ENCODE results near the gene CHRNB2. TPM values are rescaled to one million over a fixed set of nuclear protein-coding genes. Genes with fewer than 3 reads are reported as not detected.
"Not testable (repeated sequence)": the region's sequence is repeated elsewhere in the genome, so short reads cannot be mapped to it uniquely, and the experiment has no call there.

CHRNB2 gene, protein sequence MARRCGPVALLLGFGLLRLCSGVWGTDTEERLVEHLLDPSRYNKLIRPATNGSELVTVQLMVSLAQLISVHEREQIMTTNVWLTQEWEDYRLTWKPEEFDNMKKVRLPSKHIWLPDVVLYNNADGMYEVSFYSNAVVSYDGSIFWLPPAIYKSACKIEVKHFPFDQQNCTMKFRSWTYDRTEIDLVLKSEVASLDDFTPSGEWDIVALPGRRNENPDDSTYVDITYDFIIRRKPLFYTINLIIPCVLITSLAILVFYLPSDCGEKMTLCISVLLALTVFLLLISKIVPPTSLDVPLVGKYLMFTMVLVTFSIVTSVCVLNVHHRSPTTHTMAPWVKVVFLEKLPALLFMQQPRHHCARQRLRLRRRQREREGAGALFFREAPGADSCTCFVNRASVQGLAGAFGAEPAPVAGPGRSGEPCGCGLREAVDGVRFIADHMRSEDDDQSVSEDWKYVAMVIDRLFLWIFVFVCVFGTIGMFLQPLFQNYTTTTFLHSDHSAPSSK
- under 1 TPM; 0.47 to 0.75 (median 0.47) TPM for polyA plus RNA-seq (ENCODE audit: insufficient read length in 3 of 3)

DNA sequence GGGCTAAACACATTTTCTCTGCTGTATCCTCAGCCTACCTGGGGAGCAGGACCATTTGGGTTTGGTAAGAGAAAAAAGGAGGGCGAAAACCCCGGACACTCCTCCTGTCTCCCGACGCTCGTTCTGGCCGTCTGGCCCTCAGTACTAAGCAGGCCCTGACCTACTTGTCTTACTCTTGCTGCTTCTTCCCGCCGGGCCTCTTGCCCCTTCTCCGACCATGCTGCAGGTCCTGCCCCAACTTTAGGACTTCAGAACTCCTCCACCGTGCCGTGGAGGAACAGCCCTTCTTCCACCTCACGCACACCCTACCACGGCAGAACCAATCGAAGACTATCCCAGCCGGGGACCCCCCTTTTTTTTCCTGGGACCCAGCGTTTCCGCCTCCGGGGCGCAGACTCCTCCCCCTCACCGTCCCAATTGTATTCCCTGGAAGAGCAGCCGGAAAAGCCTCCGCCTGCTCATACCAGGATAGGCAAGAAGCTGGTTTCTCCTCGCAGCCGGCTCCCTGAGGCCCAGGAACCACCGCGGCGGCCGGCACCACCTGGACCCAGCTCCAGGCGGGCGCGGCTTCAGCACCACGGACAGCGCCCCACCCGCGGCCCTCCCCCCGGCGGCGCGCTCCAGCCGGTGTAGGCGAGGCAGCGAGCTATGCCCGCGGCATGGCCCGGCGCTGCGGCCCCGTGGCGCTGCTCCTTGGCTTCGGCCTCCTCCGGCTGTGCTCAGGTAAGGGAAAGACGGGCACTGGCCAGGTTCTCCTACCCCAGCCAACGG lies at the start of gene CHRNB2:
Gene CHRNB2 (plus strand): TSS at position 393 of the 771 bp plus-strand sequence. CDS start 267 bp downstream, at position 660.
- peak in 1 of 3 donors; percentile 46 for DNase-seq (ENCODE audit: low read depth in 3 of 3, low spot score in 2 of 3)

DNA sequence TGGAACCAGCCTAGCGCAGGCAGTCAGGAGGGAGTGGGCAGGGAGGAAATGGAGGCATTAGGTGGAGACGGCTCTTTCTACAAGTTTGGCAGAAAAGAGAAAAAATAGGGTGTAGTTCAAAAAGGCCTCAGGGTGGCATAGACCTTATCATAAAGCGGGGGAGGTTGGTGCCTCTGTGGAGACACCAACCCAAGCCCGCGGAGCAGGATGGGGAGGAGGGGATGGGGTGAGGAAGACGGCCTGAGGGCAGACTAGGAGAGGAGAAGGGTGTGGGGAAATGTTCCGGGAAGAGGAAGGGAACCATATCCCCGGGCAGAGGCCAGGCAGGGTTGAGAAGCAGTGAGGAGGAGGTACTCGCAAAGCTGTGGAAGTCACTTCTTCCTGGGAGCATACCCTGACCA lies 48.0 kb upstream of the CHRNB2 start:
- DNase-seq (ENCODE audit: low read depth in 3 of 3, low spot score in 2 of 3), result no peak

DNA sequence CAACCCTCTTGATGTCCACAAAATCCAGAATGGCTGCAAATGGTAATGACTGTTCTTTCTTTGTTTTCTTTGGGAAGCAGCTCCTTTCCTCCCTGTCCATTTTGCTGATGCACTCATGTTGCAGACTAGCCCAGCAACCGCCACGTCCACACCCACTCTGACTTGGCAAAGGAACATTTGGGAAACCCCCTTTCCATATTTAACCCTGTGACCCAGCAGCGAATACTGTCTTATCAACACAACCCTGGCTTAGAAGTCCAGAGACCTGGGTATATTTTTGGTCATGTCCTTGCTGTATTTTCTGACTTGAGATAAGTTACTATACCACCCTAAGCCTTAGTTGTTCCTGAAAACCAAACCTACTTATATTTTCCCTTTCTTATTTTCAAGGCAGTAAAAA lies 47.2 kb upstream of the CHRNB2 start:
- DNase-seq (ENCODE audit: low read depth in 3 of 3, low spot score in 2 of 3), result no peak

DNA sequence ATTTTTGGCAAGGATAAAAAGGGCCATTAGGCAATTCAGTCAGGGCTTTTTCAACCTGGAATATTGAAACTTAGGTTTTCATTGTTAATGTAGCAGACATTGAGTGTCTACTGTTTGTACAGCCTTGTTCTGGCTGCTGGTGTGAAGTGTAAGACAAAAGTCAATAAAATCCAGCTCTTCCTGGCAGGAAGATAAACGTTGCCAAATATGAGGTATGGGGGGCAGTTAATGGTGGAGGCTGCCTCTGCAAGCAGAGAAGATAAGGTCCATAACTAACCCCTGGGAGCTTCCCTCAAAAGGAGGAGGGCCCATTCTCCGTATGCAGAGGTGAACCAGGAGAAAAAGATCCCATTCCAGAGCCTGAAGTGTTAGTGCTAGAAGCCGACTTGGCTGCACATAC lies 45.9 kb upstream of the CHRNB2 start:
- no peak for DNase-seq (ENCODE audit: low read depth in 3 of 3, low spot score in 2 of 3)

DNA sequence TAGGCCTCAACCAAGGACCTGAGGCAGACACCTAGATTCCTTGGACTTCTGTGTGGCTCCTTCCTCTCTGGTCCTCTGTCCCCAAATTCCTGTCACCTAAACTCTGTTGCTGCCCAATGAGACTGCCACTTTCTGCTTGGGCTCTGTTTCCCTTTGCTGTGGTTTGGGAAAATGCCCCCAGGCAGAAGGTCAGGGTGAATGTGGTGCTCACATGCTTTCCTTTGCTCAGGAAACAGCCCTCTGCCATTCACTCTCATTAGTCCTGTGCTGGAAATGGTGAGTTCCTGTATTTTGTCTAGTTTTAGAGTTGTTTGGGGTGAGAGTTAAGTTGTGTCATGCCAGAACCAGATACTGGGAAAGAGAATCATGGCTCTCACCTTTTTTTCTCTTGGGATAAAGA lies 42.7 kb upstream of the CHRNB2 start:
- no peak for DNase-seq (ENCODE audit: low read depth in 3 of 3, low spot score in 2 of 3)

DNA sequence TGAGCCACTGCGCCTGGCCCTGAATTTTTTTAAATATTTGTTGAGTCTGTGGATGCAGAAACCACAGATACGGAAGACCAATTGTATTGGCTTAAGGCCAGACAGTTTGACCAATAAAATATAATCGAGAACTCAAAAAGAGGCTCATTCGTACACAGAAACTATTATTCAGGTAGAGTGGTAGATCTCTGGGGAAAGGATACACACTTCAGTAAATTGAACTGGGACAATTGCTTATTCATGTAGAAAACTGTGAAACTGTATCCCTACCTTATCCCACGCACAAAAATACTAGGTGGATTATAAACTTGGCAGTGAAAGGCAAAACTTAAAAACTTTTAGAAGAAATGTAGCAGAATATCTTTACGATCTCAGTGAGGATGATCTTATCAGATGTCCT lies 40.4 kb upstream of the CHRNB2 start:
- no peak for DNase-seq (ENCODE audit: low read depth in 3 of 3, low spot score in 2 of 3)

DNA sequence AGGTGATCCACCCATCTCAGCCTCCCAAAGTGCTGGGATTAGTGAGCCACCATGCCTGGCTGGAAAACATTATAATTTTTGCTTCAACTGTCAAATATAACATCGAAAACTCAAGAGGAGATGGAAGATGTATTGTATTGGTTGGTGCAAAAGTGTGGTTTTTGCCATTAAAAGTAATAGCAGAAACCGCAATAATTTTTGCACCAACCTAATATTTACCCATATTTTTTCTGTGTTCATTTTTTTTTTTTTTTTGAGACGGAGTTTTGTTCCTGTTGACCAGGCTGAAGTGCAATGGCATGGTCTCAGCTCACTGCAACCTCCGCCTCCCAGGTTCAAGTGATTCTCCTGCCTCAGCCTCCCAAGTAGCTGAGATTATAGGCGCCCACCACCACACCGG lies 38.3 kb upstream of the CHRNB2 start:
- no peak for DNase-seq (ENCODE audit: low read depth in 3 of 3, low spot score in 2 of 3)

DNA sequence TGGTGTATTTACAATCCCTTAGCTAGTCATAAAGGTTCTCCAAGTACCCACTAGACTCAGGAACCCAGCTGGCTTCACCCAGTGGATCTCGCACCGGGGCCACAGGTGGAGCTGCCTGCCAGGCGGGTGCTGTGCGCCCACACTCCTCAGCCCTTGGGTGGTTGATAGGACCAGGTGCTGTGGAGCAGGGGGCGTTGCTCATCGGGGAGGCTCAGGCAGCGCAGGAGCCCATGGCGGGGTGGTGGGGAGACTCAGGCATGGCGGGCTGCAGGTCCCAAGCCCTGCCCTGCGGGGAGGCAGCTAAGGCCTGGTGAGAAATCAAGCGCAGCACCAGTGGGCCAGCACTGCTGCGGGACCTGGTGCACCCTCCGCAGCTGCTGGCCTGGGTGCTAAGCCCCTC lies 35.6 kb upstream of the CHRNB2 start:
- DNase-seq (ENCODE audit: low read depth in 3 of 3, low spot score in 2 of 3), result not testable (repeated sequence)

DNA sequence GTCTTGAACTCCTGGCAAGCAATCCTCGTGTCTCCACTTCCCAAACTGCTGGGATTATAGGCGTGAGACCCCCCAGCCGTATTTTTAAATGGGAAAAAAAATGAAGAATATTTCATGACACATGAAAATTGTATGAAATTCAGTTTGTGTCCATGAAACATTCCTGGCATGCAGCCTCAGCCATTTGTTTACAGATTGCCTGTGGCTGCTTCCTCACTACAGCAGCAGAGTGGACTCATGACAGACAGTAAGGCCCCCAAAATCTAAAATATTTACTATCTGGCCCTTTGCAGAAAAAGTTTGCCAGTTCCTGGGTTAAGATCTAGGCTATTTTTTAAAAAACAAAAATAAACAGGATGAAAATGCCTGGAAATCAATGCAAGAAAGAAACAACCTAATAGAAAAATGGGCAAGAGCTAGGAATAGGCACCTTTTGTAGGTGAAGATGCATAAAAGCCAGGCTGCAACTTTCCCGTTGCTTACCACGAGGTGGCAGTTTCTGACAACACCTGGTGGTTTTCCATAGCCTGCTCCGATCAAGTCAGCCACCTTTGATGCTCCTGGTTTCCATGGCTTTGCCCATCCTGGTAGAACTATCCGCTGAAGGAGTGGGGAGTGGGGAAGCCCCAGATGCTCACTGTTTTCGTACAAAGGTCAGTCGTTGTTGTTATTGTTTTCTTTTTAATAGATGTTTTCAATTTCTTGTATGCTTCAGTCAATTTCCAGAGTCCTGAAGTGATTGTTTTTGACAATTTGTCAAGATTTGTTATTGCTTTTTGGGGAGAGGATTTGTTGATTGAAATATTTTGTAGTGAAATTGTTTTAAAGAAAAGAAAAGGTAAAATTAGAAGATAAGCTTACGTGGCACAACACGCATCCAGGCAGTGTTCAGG lies 33.4 kb upstream of the CHRNB2 start:
- DNase-seq (ENCODE audit: low read depth in 3 of 3, low spot score in 2 of 3), result no peak

DNA sequence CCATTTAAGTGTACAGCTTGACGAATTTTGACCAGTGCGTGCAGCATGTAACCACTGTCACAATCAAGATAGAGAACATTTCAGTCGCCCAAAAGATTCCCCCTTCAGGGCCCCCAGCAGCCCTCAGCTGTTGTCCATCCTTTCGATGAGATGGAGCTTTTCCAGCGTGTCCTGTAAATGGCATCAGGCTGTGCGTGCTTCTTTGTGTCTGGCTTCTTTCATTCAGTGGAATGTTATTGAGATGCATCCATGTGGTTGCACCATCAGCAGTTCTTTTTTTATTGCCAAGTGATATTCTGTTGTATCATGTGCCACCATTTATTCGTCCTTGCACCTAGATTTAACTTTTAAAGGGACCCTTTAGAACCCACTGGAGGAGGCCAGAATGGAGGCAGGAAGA lies 31.0 kb upstream of the CHRNB2 start:
- DNase-seq (ENCODE audit: low read depth in 3 of 3, low spot score in 2 of 3), result no peak

DNA sequence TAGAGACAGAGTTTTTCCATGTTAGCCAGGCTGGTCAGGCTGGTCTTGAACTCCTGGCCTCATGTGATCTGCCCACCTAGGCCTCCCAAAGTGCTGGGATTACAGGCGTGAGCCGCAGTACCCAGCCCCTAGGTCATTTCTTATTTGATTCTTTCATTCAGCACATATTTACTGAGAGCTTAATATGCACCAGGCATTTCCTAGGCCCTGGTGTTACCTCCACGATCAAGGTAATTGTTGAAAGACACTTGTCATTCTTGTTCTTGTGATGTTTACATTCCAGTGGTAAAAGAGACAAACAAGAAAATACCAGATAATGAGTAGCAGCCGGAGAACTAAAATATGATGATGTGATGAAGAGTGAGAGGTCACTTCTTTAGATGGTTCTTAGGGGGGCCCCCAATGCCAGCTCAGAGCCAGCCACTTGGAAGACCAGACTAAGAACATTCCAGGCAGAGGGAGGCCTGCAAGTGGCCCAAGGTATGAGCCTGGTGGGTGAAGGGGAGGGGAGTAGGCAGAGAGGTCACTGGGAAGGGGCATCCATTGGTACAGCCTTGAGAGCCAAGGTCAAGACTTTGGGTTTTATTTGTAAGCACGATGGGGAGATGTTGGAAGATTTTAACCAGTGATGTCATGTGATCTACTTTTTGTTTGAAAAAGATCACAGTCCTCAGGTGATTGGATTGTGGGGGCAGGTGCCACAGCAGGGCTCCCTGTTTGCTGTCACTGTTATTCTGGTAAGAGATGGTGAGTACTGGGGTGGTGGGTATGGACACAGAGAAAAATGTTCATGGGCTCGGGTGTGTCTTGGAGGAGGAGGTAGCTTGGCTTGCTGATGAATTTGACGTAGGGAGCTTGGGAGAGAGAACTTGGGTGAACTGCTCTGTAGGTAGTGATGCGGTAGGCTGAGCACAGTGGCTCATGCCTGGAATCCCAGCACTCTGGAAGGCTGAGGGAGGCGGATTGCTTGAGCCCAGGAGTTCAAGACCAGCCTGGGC lies 27.8 kb upstream of the CHRNB2 start:
- DNase-seq (ENCODE audit: low read depth in 3 of 3, low spot score in 2 of 3), result no peak

DNA sequence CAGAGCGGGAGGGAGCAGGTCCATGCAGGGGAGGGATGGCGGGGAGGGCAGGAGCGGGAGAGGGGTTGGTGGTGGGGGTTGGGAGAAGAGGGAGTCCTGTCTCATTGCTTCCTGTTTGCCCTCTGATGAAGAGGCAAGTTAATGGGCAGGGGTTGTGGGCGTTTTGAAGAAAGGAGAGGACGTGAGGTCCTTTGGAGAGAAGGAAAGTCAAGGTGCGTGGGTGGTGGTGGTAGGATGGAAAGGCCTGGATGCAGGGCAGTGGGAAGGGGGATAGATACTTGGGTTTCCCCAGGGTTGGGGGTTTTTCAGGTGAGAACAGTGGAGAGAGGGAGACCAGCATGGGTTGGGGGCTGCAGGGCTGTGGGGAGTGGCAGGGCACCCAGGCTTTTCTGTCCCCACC lies 26.3 kb upstream of the CHRNB2 start:
- no peak for DNase-seq (ENCODE audit: low read depth in 3 of 3, low spot score in 2 of 3)

DNA sequence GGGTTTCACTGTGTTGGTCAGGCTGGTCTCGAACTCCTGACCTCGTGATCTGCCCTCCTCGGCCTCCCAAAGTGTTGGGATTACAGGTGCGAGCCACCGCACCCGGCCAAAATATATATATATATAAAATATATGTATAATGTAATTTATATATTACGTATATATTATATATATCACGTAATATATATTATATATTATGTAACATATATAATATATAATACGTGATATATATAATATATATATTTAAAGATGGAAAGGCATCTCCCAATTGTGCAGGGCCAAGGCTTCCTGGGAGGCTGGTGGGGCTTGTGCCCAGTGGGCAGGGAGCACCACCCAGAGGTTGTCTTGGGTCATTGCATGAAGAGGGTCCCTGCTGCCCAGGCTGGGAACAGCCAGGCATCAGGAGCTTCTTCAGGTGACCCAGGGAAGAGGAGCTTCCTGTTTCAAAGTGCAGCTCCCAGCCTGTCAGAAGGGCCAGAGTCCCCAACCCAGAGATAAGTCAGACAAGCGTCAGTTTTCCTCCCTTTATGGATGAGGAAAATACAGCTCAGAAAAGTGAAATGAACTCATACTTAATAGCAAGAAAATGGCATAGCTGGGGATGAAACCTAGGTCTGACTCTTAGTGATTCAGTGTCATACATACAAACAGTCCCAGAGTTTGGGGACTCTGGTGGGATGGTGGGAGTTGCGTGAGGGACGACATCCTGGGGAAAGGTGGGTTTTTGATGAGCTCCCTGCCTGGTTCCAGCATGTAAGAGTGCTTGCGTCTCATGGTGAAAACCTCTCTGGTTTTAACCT lies 21.1 kb upstream of the CHRNB2 start:
- DNase-seq (ENCODE audit: low read depth in 3 of 3, low spot score in 2 of 3), result no peak

DNA sequence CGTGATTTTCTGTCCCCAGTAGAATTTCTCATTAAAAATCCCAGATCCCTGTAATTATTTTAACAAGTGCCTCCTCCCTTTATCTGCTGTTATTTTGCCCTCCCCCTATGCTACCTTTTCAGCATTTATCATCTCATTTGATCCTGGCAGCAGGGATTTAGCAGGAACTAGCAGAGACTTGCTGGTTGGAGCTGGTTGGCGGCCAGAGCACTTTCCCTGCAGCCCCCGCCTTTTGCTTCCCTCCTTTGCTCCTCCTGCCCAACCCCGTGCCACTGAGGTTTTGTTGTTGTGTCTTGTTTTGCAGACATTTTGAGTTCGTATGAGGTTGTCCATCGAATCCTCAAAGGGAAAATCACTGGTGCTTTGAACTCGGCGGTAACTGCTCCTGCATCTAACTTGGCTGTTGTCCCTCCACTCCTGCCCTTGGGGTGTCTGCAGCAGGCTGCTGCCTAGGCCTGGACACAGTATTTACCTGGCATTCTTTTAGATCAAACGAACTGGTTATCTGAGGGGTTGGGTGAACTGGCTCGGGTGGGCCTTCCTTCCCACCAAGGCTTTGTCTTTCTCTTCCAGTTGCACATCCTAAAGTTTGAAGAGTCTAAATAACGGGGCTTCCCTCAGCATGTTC lies 20.4 kb upstream of the CHRNB2 start:
- DNase-seq (ENCODE audit: low read depth in 3 of 3, low spot score in 2 of 3), result no peak

DNA sequence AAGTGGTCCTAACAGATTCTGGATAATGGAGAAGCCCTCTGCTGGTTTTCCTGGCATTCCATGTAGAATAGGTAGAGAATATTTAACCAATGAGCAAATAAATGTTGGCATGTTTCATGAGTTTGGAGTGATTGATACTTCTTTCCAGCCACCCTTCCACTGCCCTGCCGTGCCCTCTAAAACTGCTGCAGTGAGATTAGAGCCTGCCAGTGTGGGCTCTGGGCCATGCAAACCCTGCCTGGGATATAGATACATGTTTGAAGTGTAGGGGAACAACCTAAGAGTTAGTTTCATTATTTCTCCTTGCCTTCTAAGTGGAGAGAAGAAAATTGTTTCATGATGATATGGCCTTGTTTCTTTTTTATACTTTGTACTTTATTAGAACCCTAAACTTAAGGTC lies 19.6 kb upstream of the CHRNB2 start:
- no peak for DNase-seq (ENCODE audit: low read depth in 3 of 3, low spot score in 2 of 3)

DNA sequence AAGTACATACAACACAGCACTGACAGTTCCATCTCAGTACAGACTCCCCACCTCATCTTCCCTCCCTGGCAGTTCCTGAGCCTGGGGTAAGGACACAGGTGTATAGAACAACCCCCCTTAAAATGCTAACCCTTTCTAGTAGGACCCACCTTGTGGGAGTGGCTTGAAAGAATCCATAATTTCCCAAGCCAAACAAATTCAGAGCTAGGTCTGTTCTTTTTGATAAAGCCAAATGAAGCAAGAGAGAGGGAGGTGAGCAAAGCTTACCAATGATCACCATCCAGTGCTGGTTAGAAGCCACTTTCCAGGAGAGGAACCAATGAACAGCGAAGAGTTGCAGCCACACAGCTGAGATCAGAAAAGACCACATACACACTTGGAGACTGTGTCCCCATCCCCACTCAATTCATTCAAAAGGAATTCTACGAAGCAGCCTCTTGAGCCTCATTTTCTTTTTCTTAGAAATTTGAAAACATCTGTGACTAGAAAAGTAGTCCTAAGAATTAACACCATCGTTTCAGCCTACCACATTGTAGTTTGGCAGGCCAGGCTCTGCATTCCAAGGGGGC lies 18.3 kb upstream of the CHRNB2 start:
- DNase-seq (ENCODE audit: low read depth in 3 of 3, low spot score in 2 of 3), result no peak

DNA sequence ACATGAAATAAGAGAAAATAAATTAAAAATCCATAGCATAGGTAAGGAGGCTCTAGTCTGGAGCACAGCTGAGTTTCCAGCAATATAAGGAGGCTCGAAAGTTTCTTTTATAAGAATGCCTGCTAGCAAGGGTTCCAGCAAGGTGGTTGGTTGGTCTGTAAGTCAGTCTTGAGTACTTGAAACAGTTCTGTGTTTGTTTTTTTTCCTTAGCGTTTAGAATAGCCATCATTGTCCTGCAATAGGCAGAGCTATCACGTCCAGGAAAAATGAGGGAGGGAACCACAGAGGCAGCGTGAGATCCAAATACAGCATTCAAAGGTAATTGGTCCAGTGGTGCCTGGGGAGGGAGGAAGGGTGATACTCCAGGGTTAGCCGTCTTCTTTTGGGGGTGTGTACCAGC lies 17.5 kb upstream of the CHRNB2 start:
- DNase-seq (ENCODE audit: low read depth in 3 of 3, low spot score in 2 of 3), result no peak

DNA sequence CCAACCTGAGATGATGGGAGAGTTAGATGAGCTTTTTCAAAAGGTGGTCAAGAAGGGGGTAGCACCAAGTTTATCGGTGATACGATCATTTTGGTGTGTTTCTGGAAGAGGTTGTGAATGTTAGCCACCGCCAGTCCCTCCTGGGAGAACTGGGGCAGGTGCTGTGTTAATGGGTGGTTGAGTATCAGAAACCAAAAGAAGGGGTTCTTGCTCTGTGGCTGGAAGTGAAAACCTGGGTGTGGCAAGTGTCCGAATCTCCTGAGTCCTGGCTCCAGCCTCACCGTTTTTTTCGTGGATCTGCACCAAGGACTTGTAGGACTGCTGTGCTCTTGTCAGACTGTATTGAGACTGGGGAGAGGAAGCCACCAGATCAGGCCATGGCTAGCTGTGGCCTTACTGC lies 16.9 kb upstream of the CHRNB2 start:
- no peak for DNase-seq (ENCODE audit: low read depth in 3 of 3, low spot score in 2 of 3)

Data from right renal cortex interstitium (tissue), 3 donors.